ENCODE data around the gene BBC3. TPM values are rescaled to one million over a fixed set of nuclear protein-coding genes. Genes with fewer than 3 reads are reported as not detected.

Gene BBC3
- total and polyA plus RNA-seq, 2 experiments from 2014 or later = 23.4 to 31.9 TPM

DNA sequence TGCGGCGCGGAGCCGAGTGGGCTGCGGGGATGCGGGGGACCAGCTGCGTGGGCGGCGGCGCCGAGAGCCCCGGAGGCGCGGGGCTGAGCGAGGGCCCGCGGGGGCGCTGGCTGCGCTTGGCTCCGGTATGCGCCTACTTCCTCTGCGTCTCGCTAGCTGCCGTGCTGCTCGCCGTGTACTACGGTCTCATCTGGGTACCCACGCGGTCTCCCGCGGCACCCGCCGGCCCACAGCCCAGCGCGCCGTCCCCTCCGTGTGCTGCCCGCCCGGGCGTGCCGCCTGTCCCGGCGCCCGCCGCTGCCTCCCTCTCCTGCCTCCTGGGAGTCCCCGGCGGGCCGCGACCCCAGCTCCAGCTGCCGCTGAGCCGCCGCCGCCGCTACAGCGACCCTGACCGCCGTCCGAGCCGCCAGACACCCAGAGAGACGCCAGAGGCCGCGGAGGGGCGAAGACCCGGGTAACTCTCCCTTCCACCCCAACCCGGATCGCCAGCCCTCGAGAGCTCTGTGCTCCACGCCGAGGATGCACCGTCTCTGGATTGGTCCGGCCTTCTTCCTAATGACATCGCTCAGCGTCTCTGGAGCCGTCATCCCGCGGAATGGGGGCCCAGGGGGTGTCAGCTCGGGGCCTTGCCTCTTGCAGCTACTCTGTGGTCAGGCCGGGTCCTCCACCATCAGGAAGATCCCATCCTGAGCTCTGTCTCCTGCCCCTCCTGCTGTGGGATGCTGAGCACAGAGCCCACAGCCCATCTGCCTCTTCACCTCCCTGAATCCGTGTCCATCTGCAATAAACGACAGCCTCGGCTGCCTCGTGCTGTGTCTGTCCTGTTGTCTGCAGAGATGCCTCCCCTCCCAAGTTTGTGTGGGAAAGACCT, 44.1 kb upstream of the BBC3 start:
- TF ChIP-seq CREB1 (CRISPR knock-in tag; IDR thresholded peaks at IDR 0.05; ENCODE audit: low read depth) (no peak), EZH2 (IDR thresholded peaks at IDR 0.05; ENCODE audit: low read depth, unreplicated experiment) (no peak), ZNF114 (CRISPR knock-in tag; IDR thresholded peaks at IDR 0.05) (no peak), POLR2AphosphoS5 (IDR thresholded peaks at IDR 0.05; ENCODE audit: low read depth) (no peak), STAT1 (IDR thresholded peaks at IDR 0.05; ENCODE audit: unreplicated experiment) (no peak)
- Histone ChIP-seq H3K27me3 (ENCODE audit: insufficient read depth) (peaks cover 8% of the 10 kb centered on the region), H2AFZ (no peak overlapping the region), H4K20me1 (replicated peaks; ENCODE audit: insufficient read depth) (no peaks in the 10 kb centered on the region; the same call in 1 of the 2 replicates), H3K36me3 (ENCODE audit: insufficient read depth) (no peaks in the 10 kb centered on the region), H3F3A (replicated peaks; ENCODE audit: low read depth) (peaks cover 20% of the 10 kb centered on the region), H3K4me1 (ENCODE audit: insufficient read depth) (peaks cover 11% of the 10 kb centered on the region; the same call in 1 of the 2 replicates), H3K4me2 (peak overlapping the region; percentile 83), H3K9me2 (ENCODE audit: insufficient read depth) (no peaks in the 10 kb centered on the region), H3K27ac (ENCODE audit: low read depth) (no peak overlapping the region), H3K79me2 (replicated peaks; ENCODE audit: insufficient read depth) (no peaks in the 10 kb centered on the region), H3K4me3 (peak overlapping the region; percentile 64)
- H3K36me3 Mint-ChIP-seq (ENCODE audit: low read depth) = peaks cover 15% of the 10 kb centered on the region
- H3K4me3 Mint-ChIP-seq = peak overlapping the region; percentile 64
- no peaks in the 10 kb centered on the region for H3K9me3 Mint-ChIP-seq
- DNase-seq (ENCODE audit: low spot score) = peak; percentile 62
- peaks cover 31% of the 10 kb centered on the region for H3K27me3 Mint-ChIP-seq (ENCODE audit: insufficient read depth, low read depth, poor library complexity)
- no peak overlapping the region; the same call in 1 of the 2 replicates for H3K27ac Mint-ChIP-seq
- peaks cover 24% of the 10 kb centered on the region for H3K4me1 Mint-ChIP-seq
- ATAC-seq = peak; percentile 0; the same call in 2 of the 3 replicates

DNA sequence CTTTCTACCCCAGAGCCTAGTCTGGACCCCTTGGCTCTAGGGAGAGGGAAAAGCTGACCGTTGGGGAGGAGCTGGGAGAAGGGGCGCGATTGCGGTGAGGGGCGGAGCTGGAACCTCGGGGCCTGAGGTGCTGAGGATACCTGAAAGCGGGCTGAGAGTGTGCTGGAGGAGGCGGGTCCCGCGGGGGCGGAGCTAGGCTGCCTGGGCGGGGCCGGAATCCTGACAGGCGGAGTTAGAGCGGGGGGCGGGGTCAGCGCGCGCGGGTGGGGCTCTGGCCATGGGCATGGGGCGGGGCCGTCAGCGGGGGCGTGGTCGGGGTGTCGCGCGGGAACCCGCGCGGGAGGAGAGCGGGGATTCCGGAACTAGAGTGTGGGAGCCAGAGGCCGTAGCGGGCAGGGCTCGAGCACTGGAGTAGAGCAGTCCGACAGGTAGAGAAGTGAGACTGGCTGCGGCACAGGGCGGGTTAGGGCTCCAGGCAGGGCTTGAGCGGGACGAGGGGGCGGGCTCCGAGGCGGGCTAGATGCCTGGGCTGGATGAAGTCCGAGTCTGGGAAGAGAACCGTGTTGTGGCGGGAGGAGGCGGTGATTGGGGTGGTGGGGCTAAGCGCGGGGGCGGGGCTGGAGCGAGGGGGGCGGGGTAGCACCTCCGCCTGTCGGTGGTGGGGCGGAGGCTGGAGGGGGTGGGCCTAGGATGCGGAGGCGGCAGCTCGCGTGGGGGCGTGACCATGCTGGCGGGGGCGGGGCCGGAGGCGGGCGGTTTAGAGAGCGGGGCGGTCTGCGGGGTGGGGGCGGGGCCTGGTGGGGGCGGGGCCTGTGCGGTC, 43.3 kb upstream of the BBC3 start, which contains the start of gene INAFM1:
Gene INAFM1 (plus strand): TSS at position 815 of the 820 bp plus-strand sequence. CDS start 35 bp downstream, outside the sequence.
- H2AFZ ChIP-seq = 0 out of 2 replicates have a peak within 1 kb of the TSS, but pooled peaks have one; percentile 67
- H3K27me3 ChIP-seq (ENCODE audit: insufficient read depth) = peaks cover 8% of the 10 kb centered on the region
- peaks cover 29% of the 10 kb centered on the region for H3K27me3 Mint-ChIP-seq (ENCODE audit: insufficient read depth, low read depth, poor library complexity)

More for the DNA sequence above, 43.3 kb upstream of the BBC3 start, which contains the start of gene INAFM1:
- peaks cover 20% of the 10 kb centered on the region for H3F3A ChIP-seq (replicated peaks; ENCODE audit: low read depth)
- peaks cover under 1% of the 10 kb centered on the region; the same call in 1 of the 2 replicates for H4K20me1 ChIP-seq (replicated peaks; ENCODE audit: insufficient read depth)
- Mint-ChIP-seq H3K4me3 (peak within 1 kb of the TSS; percentile 88), H3K27ac (peak within 1 kb of the TSS; percentile 99), H3K36me3 (ENCODE audit: low read depth) (peaks cover 23% of the 10 kb centered on the region), H3K4me1 (peaks cover 24% of the 10 kb centered on the region), H3K9me3 (no peaks in the 10 kb centered on the region; the same call in 2 of the 3 replicates)
- no peaks in the 10 kb centered on the region for H3K36me3 ChIP-seq (ENCODE audit: insufficient read depth)
- peak within 1 kb of the TSS; percentile 95 for H3K4me2 ChIP-seq
- peak within 1 kb of the TSS; percentile 83 for H3K4me3 ChIP-seq
- no peaks in the 10 kb centered on the region for H3K9me2 ChIP-seq (ENCODE audit: insufficient read depth)
- peak within 1 kb of the TSS; percentile 100 for H3K27ac ChIP-seq (ENCODE audit: low read depth)
- no peak for TF ChIP-seq ZNF114 (CRISPR knock-in tag; IDR thresholded peaks at IDR 0.05)
- TF ChIP-seq POLR2AphosphoS5 (IDR thresholded peaks at IDR 0.05; ENCODE audit: low read depth) = peak; percentile 57; the same call in 1 of the 2 replicates
- H3K79me2 ChIP-seq (replicated peaks; ENCODE audit: insufficient read depth) = no peaks in the 10 kb centered on the region
- H3K4me1 ChIP-seq (ENCODE audit: insufficient read depth) = peaks cover 11% of the 10 kb centered on the region; the same call in 1 of the 2 replicates
- DNase-seq (ENCODE audit: low spot score) = peak; percentile 95
- peak; percentile 75 for ATAC-seq

All from GM23338 (cell line).